Vagina (tissue), 2 donors: ENCODE data around the gene ASB18.

Experiments
- CTCF ChIP-seq, 3 experiments: fragments of 450-650 bp in 2 of 3; fragments of 200-600 bp in 1 of 3; sonication (generic) in 1 of 3; IDR thresholded peaks; one replicate each; pipeline ENCODE4 v1.5.1; 2017 to 2019; ENCODE audit warnings: antibody characterized with exemption in 3 of 3, mild to moderate bottlenecking in 2 of 3, moderate library complexity in 2 of 3
- POLR2AphosphoS5 ChIP-seq, 2 donors: sonication (generic); formaldehyde crosslinking; IDR thresholded peaks; one replicate each; pipeline ENCODE4 v1.9.0; 2017; ENCODE audit warnings: antibody characterized with exemption in 2 of 2, mild to moderate bottlenecking in 2 of 2, low read depth in 1 of 2; ENCODE audit not compliant: insufficient read depth in 1 of 2

DNA sequence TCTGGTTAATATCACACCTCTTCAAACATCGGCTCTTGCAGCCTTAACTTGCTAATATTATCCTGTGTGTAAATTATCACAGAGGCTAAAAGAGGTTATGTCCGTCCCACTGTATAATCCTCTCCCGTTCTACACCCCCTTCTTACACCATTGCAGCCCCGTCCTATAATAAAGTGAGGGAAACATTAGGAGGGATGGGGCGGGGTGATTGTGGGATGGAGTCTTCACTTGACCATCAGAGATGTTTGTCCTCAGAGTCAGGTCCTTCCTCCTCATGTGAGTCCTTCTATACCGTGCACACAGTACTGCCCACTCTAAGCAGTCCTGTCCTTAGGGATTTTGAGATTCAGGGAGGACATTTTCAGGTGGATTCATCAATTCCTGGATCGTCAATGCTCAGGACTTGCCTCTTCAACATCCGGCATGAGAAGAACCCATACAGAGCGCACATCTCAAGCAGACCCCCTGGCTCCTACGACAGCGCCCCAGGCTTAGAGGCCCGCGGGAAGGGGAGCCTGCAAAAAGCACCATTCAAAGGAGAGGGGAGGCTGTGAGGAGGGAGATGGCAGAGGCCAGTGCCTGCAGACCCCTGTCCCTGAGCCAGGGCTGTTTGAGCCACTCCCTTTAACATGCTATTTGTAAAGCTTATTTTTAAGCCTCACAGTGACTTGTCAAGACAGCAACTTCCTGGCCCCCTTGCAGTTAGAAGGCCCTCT, 42.8 kb upstream of the ASB18 start:
- TF ChIP-seq CTCF (IDR thresholded peaks at IDR 0.05) (no peak), POLR2AphosphoS5 (IDR thresholded peaks at IDR 0.05; ENCODE audit: insufficient read depth in 1 of 2, low read depth in 1 of 2) (no peak)
